HepG2 (cell line): Measurements from ENCODE around the gene CST4. TPM values are rescaled to one million over a fixed set of nuclear protein-coding genes. Genes with fewer than 3 reads are reported as not detected.

Source experiments
- CBFB ChIP-seq: sonication (generic); formaldehyde crosslinking; IDR thresholded peaks from 2 replicates; pipeline ENCODE4 v1.4.0; 2020; ENCODE audit warnings: missing genetic modification reagents
- CREBL2 ChIP-seq: sonication (generic); formaldehyde crosslinking; IDR thresholded peaks from 2 replicates; pipeline ENCODE4 v1.8.1; 2023; ENCODE audit warnings: missing genetic modification reagents, mild to moderate bottlenecking, borderline replicate concordance
- HOXA3 ChIP-seq: sonication (generic); formaldehyde crosslinking; IDR thresholded peaks from 2 replicates; pipeline ENCODE4 v1.5.0; 2020; ENCODE audit warnings: missing genetic modification reagents
- MAF1 ChIP-seq: sonication (generic); formaldehyde crosslinking; IDR thresholded peaks from 2 replicates; pipeline ENCODE4 v1.5.0; 2020; ENCODE audit warnings: missing genetic modification reagents, borderline replicate concordance
- NFRKB ChIP-seq: fragments of 450-650 bp; IDR thresholded peaks from 2 replicates; pipeline ENCODE4 v1.6.1; 2017
- PITX1 ChIP-seq: sonication (generic); formaldehyde crosslinking; IDR thresholded peaks from 2 replicates; pipeline ENCODE4 v1.5.1; 2020; ENCODE audit warnings: mild to moderate bottlenecking, missing genetic modification reagents
- U2AF1 ChIP-seq: fragments of 200-400 bp; formaldehyde crosslinking; optimal IDR thresholded peaks from 2 replicates; pipeline ENCODE3; 2017; ENCODE audit warnings: mild to moderate bottlenecking, low read depth, low read length
- ZBED4 ChIP-seq: sonication (generic); formaldehyde crosslinking; IDR thresholded peaks from 2 replicates; pipeline ENCODE4 v1.4.0; 2020; ENCODE audit warnings: missing genetic modification reagents, borderline replicate concordance
- ZEB1 ChIP-seq: IDR thresholded peaks from 2 replicates; pipeline ENCODE4 v1.6.1; 2012; ENCODE audit warnings: mild to moderate bottlenecking, low read depth, inconsistent platforms; ENCODE audit not compliant: insufficient replicate concordance
- ZNF260 ChIP-seq: sonication (generic); formaldehyde crosslinking; IDR thresholded peaks from 2 replicates; pipeline ENCODE4 v1.4.0; 2020; ENCODE audit warnings: missing genetic modification reagents, low read depth, mild to moderate bottlenecking, borderline replicate concordance
- ZNF530 ChIP-seq: sonication (generic); formaldehyde crosslinking; IDR thresholded peaks from 2 replicates; pipeline ENCODE4 v1.5.0; 2020; ENCODE audit warnings: low read depth, mild to moderate bottlenecking, missing genetic modification reagents
- ZNF746 ChIP-seq: sonication (generic); formaldehyde crosslinking; IDR thresholded peaks from 2 replicates; pipeline ENCODE4 v1.8.0; 2022; ENCODE audit warnings: mild to moderate bottlenecking, missing genetic modification reagents
- ZNF761 ChIP-seq: sonication (generic); formaldehyde crosslinking; conservative IDR thresholded peaks from 2 replicates; pipeline ENCODE4 v1.4.0; 2020; ENCODE audit warnings: mild to moderate bottlenecking, missing genetic modification reagents
- ZSCAN9 ChIP-seq: IDR thresholded peaks from 2 replicates; pipeline ENCODE4 v1.6.1; 2016; ENCODE audit warnings: borderline replicate concordance
- polyA plus RNA-seq, 8 experiments: library from polyadenylated mRNA; depleted of rRNA in 3 of 8; stranded (reverse) in 7 of 8; unstranded in 1 of 8; fragments of >200 nt; fragmentation: Illumina TruSeq in 4 of 8; extraction: Trizol in 4 of 8; gene quantifications; 2 replicates each; pipeline versions ENCODE4 v1.2.1 to v1.2.3, GENCODE V29; 2011 to 2016; ENCODE audit warnings: low read depth in 4 of 8, missing spikeins in 1 of 8, mixed read lengths in 1 of 8; ENCODE audit not compliant: insufficient read depth in 1 of 8
- total RNA-seq, 5 experiments: library from RNA; depleted of rRNA; stranded (reverse); fragments of >200 nt; fragmentation: Illumina TruSeq; extraction: Trizol; gene quantifications; 2 replicates each; pipeline ENCODE4 v1.2.3, GENCODE V29; 2016; ENCODE audit warnings: low read depth in 1 of 5
- TF ChIP-seq, protein P1 (sequence below): sonication (generic); formaldehyde crosslinking; IDR thresholded peaks from 2 replicates; pipeline ENCODE4 v1.8.1; 2023; ENCODE audit warnings: mild to moderate bottlenecking, missing genetic modification reagents
- TF ChIP-seq, protein P2 (sequence below): sonication (generic); formaldehyde crosslinking; IDR thresholded peaks from 2 replicates; pipeline ENCODE4 v1.8.0; 2022; ENCODE audit warnings: missing genetic modification reagents, mild to moderate bottlenecking, borderline replicate concordance
- TF ChIP-seq, protein P3 (sequence below): sonication (generic); formaldehyde crosslinking; IDR thresholded peaks from 2 replicates; pipeline ENCODE4 v1.5.1; 2020; ENCODE audit warnings: mild to moderate bottlenecking, missing genetic modification reagents, moderate library complexity

The CST4 gene
- total and polyA plus RNA-seq, 2 of the 13 experiments (the other 11 are each of a cell fraction or from before 2014, with no cell fraction given), result not detected

DNA sequence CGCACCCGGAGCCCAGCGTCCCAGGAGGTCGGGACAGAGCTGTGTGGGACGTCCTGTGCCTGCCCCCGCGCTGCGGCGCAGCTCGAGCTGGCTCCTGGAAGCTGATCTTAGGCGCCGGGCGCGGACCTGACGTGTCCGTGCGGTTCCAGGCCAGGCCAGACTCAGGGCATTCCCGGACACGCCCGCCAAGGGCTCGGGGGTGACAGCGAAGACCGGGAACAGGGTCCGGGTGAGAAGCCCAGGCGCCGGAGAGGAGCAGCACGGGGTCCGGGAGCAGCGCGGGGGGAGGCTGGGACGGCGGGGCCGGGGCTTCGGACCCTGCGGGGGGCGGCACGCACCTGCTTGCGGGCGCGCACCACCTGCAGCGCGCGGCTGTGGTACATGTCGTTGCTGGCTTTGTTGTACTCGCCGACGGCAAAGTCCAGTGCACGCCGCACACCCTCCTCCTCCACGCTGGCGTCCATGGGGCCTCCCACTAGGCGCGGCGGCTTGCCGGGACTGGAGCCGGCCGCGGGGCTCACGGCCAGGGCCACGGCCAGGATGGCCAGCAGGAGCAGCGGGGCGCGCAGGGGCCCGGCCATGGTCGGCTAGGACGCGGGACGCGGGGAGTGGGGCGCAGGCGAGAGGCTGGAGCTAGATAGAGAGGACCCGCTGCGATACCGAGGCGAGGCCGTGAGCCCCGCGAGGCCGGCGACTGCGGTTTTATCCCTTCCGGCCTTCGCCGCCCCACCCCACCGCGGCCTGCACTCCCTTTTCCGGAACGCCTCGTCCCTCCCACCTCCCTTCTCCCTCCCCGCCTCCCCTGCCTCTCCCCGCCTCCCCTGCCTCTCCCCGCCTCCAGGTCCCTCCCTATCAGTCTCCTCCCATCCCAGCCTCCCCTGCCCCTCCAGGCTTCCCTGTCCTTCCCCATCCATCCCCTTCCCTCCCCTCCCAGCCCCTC, 51.3 kb downstream of the CST4 start, which contains the start of gene CST3 (continued):
- TF ChIP-seq, protein P1, sequence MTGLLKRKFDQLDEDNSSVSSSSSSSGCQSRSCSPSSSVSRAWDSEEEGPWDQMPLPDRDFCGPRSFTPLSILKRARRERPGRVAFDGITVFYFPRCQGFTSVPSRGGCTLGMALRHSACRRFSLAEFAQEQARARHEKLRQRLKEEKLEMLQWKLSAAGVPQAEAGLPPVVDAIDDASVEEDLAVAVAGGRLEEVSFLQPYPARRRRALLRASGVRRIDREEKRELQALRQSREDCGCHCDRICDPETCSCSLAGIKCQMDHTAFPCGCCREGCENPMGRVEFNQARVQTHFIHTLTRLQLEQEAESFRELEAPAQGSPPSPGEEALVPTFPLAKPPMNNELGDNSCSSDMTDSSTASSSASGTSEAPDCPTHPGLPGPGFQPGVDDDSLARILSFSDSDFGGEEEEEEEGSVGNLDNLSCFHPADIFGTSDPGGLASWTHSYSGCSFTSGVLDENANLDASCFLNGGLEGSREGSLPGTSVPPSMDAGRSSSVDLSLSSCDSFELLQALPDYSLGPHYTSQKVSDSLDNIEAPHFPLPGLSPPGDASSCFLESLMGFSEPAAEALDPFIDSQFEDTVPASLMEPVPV, result peak; percentile 90; the same call in 1 of the 2 replicates
- TF ChIP-seq CREBL2 (CRISPR knock-in tag) (peak; percentile 92), NFRKB (no peak), ZSCAN9 (no peak), ZNF761 (CRISPR knock-in tag) (peak; percentile 97), HOXA3 (CRISPR knock-in tag) (peak; percentile 88), U2AF1 (peak; percentile 23), ZEB1 (no peak), MAF1 (CRISPR knock-in tag) (peak; percentile 86; the same call in 1 of the 2 replicates), CBFB (peak; percentile 95), ZNF260 (0 out of 2 replicates have a peak, but pooled peaks have one; percentile 65), ZNF530 (CRISPR knock-in tag) (no peak; the same call in none of the 2 replicates), ZBED4 (CRISPR knock-in tag) (peak; percentile 75; the same call in 1 of the 2 replicates), ZNF746 (CRISPR knock-in tag) (peak; percentile 96; the same call in 1 of the 2 replicates), PITX1 (CRISPR knock-in tag) (peak; percentile 71)
- TF ChIP-seq, protein P2, sequence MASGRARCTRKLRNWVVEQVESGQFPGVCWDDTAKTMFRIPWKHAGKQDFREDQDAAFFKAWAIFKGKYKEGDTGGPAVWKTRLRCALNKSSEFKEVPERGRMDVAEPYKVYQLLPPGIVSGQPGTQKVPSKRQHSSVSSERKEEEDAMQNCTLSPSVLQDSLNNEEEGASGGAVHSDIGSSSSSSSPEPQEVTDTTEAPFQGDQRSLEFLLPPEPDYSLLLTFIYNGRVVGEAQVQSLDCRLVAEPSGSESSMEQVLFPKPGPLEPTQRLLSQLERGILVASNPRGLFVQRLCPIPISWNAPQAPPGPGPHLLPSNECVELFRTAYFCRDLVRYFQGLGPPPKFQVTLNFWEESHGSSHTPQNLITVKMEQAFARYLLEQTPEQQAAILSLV, result peak; percentile 95; the same call in 1 of the 2 replicates
- TF ChIP-seq, protein P3, sequence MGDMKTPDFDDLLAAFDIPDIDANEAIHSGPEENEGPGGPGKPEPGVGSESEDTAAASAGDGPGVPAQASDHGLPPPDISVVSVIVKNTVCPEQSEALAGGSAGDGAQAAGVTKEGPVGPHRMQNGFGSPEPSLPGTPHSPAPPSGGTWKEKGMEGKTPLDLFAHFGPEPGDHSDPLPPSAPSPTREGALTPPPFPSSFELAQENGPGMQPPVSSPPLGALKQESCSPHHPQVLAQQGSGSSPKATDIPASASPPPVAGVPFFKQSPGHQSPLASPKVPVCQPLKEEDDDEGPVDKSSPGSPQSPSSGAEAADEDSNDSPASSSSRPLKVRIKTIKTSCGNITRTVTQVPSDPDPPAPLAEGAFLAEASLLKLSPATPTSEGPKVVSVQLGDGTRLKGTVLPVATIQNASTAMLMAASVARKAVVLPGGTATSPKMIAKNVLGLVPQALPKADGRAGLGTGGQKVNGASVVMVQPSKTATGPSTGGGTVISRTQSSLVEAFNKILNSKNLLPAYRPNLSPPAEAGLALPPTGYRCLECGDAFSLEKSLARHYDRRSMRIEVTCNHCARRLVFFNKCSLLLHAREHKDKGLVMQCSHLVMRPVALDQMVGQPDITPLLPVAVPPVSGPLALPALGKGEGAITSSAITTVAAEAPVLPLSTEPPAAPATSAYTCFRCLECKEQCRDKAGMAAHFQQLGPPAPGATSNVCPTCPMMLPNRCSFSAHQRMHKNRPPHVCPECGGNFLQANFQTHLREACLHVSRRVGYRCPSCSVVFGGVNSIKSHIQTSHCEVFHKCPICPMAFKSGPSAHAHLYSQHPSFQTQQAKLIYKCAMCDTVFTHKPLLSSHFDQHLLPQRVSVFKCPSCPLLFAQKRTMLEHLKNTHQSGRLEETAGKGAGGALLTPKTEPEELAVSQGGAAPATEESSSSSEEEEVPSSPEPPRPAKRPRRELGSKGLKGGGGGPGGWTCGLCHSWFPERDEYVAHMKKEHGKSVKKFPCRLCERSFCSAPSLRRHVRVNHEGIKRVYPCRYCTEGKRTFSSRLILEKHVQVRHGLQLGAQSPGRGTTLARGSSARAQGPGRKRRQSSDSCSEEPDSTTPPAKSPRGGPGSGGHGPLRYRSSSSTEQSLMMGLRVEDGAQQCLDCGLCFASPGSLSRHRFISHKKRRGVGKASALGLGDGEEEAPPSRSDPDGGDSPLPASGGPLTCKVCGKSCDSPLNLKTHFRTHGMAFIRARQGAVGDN (CRISPR knock-in tag), result peak; percentile 97
